ENCODE measurements around the gene MALT1. TPM values are rescaled to one million over a fixed set of nuclear protein-coding genes. Genes with fewer than 3 reads are reported as not detected.

The MALT1 gene
- total RNA-seq, 1 donor from 2014 or later: 14.5 TPM

DNA sequence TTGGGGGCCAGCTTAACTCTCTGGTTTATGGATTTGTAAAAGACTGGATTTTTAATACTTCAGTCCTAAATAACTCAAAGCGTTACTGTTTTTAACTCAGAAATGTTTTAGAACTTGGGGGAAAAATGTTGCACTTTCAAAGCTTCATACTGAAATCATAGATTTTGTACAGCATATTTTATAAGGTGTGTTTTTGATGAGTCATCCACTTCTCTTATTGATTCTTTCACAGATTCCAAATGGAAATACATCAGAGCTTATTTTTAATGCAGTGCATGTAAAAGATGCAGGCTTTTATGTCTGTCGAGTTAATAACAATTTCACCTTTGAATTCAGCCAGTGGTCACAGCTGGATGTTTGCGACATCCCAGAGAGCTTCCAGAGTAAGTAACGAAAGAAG is 28.9 kb downstream of the MALT1 start:
- Histone ChIP-seq H3K9me3 (no peaks in the 10 kb centered on the region), H3K4me3 (no peak overlapping the region), H3K36me3 (peaks cover 5 to 23% of the 10 kb centered on the region in 2 donors), H3K27ac (no peak overlapping the region), H3K27me3 (no peaks in the 10 kb centered on the region), H3K4me1 (no peaks in the 10 kb centered on the region)
- TF ChIP-seq, protein P1, sequence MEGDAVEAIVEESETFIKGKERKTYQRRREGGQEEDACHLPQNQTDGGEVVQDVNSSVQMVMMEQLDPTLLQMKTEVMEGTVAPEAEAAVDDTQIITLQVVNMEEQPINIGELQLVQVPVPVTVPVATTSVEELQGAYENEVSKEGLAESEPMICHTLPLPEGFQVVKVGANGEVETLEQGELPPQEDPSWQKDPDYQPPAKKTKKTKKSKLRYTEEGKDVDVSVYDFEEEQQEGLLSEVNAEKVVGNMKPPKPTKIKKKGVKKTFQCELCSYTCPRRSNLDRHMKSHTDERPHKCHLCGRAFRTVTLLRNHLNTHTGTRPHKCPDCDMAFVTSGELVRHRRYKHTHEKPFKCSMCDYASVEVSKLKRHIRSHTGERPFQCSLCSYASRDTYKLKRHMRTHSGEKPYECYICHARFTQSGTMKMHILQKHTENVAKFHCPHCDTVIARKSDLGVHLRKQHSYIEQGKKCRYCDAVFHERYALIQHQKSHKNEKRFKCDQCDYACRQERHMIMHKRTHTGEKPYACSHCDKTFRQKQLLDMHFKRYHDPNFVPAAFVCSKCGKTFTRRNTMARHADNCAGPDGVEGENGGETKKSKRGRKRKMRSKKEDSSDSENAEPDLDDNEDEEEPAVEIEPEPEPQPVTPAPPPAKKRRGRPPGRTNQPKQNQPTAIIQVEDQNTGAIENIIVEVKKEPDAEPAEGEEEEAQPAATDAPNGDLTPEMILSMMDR (IDR thresholded peaks at IDR 0.05): no peak
- DNase-seq (ENCODE audit: low spot score in 2 of 2): no peak
- intact Hi-C loops (cut with DNase I): no loop called here

DNA sequence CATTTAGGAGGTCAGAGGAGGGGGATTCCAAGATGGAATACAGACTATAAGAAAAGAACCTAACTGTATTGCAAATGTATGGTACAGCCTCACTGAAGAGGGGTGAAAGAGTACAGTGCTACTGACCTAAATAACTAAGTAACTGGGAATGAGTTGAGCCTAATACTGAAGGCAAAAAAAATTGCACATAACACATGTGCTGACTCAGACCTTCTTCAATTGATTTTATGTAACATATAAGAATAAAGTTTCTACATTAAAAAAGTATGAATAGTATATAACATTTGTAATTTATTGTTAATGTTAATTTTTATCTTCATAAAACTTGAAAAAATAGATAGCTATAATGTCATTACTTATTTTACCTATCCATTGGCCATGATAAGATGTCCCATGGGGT is 41.7 kb downstream of the MALT1 start:
- H3K36me3 ChIP-seq: peaks cover 0 to 23% of the 10 kb centered on the region in 2 donors
- DNase-seq (ENCODE audit: low spot score in 2 of 2): no peak
- intact Hi-C loops (cut with DNase I): no loop called here
- H3K27me3 ChIP-seq: no peaks in the 10 kb centered on the region
- no peak overlapping the region for H3K4me3 ChIP-seq
- TF ChIP-seq, protein P1 (IDR thresholded peaks at IDR 0.05): no peak
- H3K9me3 ChIP-seq: no peaks in the 10 kb centered on the region
- H3K27ac ChIP-seq: no peak overlapping the region
- no peaks in the 10 kb centered on the region for H3K4me1 ChIP-seq

DNA sequence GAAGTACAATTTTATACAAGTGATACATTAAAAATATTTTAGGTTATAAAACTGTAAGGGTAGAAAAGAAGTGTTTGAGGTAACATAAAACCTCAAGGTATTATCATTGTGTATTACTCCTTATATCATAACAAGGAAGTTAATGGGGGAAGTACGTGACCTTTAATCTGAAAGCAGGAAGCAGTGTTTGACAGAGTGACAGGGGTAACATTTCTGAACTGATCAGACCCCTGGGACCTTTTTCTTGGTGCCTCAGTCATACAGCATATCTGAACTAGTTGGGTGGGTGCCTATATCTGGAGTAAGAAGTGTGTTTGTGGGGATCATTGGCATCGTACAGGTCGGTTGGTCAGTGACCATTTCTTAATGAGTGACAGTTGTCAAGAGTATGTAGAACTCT is 43.0 kb downstream of the MALT1 start:
- TF ChIP-seq, protein P1 (IDR thresholded peaks at IDR 0.05): no peak
- H3K4me1 ChIP-seq: no peaks in the 10 kb centered on the region
- H3K9me3 ChIP-seq: no peaks in the 10 kb centered on the region
- H3K36me3 ChIP-seq: peaks cover 0 to 18% of the 10 kb centered on the region in 2 donors
- H3K27ac ChIP-seq: no peak overlapping the region
- no peak overlapping the region for H3K4me3 ChIP-seq
- no peaks in the 10 kb centered on the region for H3K27me3 ChIP-seq
- intact Hi-C loops (cut with DNase I): no loop called here
- DNase-seq (ENCODE audit: low spot score in 2 of 2): no peak

DNA sequence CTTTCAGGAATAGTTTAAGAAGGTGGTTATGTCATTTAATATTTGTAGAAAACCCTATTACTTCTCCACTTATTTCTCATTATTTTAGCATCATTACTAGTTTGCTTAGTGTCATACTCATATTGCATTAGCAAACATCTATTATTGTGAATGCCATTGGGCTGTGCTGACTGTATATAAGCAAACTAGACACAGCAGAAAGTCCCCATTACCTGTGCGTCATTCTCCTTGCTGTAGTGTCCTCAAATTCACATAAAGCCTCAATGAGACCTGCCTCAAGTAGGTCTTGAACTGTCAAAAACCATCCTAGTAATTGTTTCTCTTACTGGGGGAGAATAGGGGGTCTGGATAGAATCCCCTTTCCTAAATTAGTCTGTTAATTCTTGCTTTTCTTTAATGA is 43.6 kb downstream of the MALT1 start:
- intact Hi-C loops (cut with DNase I): no loop called here
- no peak for DNase-seq (ENCODE audit: low spot score in 2 of 2)
- H3K36me3 ChIP-seq: peaks cover 0 to 18% of the 10 kb centered on the region in 2 donors
- no peak overlapping the region for H3K27ac ChIP-seq
- no peak overlapping the region for H3K4me3 ChIP-seq
- TF ChIP-seq, protein P1 (IDR thresholded peaks at IDR 0.05): no peak
- H3K27me3 ChIP-seq: no peaks in the 10 kb centered on the region
- H3K9me3 ChIP-seq: no peaks in the 10 kb centered on the region
- no peaks in the 10 kb centered on the region for H3K4me1 ChIP-seq

DNA sequence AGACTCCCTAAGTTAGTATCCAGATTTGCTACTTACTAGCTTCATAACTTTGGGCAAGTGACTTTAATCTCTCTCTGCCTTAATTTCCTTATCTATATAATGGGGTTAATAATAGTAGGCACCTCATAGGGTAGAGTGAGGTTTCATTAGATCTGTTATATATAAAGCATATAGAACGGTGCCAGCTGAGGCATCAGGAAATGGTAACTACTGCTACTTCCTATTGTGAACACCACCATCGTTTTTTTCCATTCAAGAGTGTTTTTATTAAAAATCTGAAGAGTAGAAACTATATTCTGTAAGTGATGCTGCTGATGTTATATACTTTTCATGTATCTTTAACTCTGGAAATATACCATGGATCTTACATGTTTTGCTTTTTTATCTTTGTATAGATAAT is 44.3 kb downstream of the MALT1 start:
- intact Hi-C loops (cut with DNase I): no loop called here
- Histone ChIP-seq H3K27ac (no peak overlapping the region), H3K27me3 (no peaks in the 10 kb centered on the region), H3K4me3 (no peak overlapping the region), H3K36me3 (peaks cover 0 to 14% of the 10 kb centered on the region in 2 donors), H3K4me1 (no peaks in the 10 kb centered on the region), H3K9me3 (no peaks in the 10 kb centered on the region)
- TF ChIP-seq, protein P1 (IDR thresholded peaks at IDR 0.05): no peak
- no peak for DNase-seq (ENCODE audit: low spot score in 2 of 2)
